Skin epidermis (tissue), 12 donors: ENCODE measurements around the gene CLASP1.

Experiments used
- H3K27ac ChIP-seq, 21 experiments: fragments of 200-600 bp; sonication (generic) in 11 of 21; one replicate each; pipeline ENCODE4 v1.5.0; 2020; ENCODE audit warnings: mild to moderate bottlenecking in 3 of 21, inconsistent platforms in 2 of 21, moderate library complexity in 2 of 21
- H3K4me3 ChIP-seq, 7 experiments: fragments of 200-600 bp; sonication (generic) in 2 of 7; one replicate each; pipeline ENCODE4 v1.5.0; 2020; ENCODE audit warnings: inconsistent platforms in 2 of 7, mild to moderate bottlenecking in 2 of 7, moderate library complexity in 1 of 7

CLASP1 gene

GRCh38 chr2:121524685-121525425, 124.4 kb downstream of the CLASP1 start:
- H3K27ac ChIP-seq, result peak overlapping the region in 4 of 21 experiments; percentile 25 to 63 (median 44)
- H3K4me3 ChIP-seq, result no peak overlapping the region

DNA sequence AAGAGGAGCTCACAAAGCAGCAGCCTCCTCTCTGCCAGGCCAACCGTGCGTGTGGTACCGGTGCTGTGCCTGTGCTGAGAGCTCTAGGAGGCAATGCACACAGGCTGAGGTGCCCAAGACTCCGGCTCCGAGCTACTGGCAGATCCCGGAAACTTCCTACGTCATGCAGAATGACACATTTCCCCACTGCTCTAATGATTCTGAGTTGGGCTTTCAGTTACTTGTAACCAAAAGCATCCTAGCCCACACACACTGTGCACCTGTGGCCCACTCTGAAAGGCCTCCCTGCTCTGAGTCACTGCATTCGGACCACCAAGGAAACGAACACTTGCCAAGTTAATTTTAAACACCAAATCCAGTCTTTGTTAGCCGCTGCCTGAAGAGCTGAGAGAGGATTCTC, 127.9 kb downstream of the CLASP1 start:
- Histone ChIP-seq H3K4me3 (no peak overlapping the region), H3K27ac (peak overlapping the region in 1 of 21 experiments; percentile 71)

DNA sequence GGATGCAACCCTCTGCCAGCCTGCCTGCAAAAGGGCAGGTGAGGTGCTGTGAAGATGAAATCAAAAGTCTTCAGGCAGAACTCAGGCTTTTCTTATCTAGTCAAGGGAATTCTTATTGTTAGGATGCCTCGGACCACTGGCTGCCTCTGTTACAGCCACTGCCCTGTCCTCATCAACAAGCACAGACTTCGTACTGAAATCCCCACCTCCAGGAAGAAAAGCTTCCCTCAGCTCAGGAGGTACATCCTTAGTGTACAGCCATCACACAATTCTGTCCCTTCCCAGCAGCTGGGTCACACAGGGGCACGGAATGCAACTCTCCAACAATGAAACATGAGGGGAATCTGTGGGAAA, 128.6 kb downstream of the CLASP1 start:
- H3K4me3 ChIP-seq, result no peak overlapping the region
- H3K27ac ChIP-seq, result peak overlapping the region in 2 of 21 experiments; percentile 18 to 71

DNA sequence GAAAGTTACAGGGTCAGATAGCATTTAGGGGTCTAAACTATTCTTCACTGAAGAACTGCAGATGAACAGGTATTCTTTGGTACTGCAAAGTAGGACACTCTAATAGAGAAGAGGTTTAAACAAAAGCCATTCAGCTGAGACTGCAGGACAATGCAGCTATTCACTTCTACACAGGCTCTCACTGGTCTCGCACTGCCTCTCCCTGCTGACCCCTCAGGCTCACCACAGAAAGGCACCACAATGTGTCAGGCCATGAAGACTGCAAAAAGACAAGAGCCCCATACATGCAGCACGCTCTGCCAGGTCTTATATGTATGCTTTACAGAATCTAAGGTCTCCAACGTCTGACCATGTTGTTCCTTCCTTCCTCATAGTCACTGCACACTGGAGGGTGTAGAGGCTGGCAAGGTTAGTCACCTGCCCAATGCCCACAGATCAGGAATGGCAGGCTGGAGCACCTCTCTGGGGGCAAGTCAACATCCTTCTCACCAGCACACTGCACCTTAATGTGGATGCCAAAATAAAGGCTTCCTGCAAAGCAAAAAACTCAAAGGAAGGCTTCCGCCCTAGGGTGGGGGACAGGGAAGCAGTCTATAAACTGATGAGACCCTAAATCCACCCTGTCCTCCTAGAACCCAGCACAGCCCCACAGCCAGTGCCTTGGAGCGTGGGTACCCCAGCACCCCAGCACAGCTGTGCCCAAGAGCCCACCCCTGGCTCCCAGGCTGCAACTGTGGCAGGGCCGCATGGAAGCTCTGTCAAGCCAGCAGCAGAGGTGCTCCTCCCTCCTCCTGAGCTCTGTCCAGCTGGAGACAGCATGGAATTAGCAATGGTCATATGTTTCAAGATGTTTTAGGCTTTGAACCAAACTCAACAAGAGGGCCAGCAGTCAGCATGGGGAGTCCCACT, 129.3 kb downstream of the CLASP1 start:
- H3K27ac ChIP-seq, result peak overlapping the region in 2 of 21 experiments; percentile 18 to 71
- no peak overlapping the region for H3K4me3 ChIP-seq

DNA sequence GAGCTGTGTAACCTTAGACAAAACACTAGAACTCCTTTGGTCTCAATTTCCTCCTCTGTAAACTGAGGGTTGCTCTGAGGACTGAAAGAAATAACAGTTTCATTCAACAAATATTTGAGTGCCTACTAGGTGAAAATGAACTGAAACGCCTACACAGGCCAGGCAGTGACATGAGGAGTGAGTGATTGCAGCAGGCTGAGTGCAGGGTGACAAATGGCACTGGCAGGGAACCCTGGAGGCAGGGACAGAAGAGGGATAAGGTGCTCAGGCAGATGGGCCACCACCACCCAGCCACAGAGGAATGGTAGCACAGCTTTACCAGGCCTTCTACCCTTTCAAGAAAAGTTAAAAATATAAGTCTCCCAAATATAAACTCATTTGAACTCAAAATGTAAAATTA, 130.1 kb downstream of the CLASP1 start:
- no peak overlapping the region for H3K4me3 ChIP-seq
- no peak overlapping the region for H3K27ac ChIP-seq

GRCh38 chr2:121513597-121514333, 135.5 kb downstream of the CLASP1 start:
- no peak overlapping the region for H3K27ac ChIP-seq
- no peak overlapping the region for H3K4me3 ChIP-seq

- Histone ChIP-seq H3K27ac (no peak overlapping the region), H3K4me3 (no peak overlapping the region)
Measured at GRCh38 chr2:121510857-121511256, 138.4 kb downstream of the CLASP1 start.

DNA sequence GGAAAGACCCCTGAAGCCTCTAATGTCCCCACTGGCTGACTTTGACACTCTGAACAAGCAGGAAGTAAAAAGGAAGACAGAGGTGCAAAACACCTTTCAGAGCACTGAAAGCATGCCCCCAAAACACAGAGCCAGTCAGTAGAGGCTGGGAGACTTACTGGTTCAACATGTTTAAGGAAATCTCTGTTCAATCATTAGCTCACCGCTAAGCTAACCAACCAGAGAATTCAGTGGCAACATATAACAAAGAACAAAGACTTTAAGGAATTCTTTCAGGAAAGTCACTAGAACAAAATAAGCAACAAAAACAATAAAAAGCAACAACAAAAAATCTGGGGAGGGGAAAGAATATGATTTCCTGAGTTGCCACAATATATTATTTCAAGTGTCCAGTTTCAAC, 142.6 kb downstream of the CLASP1 start:
- Histone ChIP-seq H3K4me3 (no peak overlapping the region), H3K27ac (no peak overlapping the region)

- no peak overlapping the region for H3K4me3 ChIP-seq
- peak overlapping the region in 1 of 21 experiments; percentile 47 for H3K27ac ChIP-seq
Measured at GRCh38 chr2:121505986-121506586, 143.2 kb downstream of the CLASP1 start.

DNA sequence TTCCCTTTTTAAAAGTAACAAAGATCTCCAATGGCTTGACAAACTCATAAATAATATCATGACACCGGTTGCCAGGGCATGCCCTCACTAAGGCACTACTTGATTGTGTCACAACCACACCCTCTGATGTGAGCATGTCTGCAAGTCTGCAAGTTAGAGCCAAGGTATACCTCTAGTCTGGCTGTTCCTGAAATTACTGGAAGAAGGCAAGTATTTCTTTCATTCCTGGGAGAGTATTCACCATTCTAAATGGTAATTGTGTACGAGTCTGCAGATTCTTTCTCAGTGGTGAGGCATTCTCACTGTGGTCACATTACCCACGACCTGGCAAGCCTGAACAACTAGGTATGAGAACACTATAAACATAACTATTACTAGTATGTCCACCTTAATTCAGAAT, 144.3 kb downstream of the CLASP1 start:
- Histone ChIP-seq H3K4me3 (no peak overlapping the region), H3K27ac (peak overlapping the region in 13 of 21 experiments; percentile 2 to 62 (median 33))

GRCh38 chr2:121504316-121504715, 144.9 kb downstream of the CLASP1 start:
- Histone ChIP-seq H3K27ac (peak overlapping the region in 9 of 21 experiments; percentile 19 to 56 (median 33)), H3K4me3 (no peak overlapping the region)

DNA sequence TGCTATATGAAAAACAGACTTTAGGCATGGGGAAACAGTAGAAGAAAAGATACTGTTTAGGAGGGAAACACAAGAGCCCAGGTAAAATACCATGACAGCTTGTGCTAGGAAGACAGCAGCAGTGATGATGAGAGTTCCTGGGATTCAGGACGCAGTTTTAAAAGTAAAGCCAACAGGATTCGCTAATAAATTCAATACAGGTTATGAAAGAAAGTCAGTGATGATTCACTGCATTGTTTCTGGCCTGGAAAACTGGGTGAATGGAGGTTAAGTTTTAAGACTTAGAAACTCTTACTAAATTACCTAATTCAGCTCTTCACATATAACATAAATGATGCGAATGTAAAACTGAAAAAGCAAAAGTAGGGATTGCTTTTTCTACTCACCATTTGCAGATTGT, 146.5 kb downstream of the CLASP1 start:
- Histone ChIP-seq H3K4me3 (no peak overlapping the region), H3K27ac (peak overlapping the region in 5 of 21 experiments; percentile 4 to 19 (median 16))

DNA sequence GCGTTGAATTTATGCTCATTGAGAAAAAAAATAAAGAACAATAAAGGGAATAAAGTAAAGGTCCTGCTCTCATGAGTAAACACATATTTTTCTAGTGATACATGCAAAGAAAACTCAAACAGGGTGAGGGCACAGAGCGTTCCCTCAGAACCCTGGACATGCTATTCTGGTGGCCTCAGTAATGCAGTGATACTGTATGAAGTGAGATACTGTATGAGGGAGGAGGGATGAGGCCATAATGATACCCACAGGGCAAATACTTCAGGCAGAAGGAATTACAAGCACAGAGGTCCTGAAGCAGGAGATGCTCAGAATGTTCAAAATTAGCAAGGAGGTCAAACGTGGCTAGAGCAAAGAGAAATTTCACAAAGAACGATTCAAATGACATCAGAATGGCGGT, 147.0 kb downstream of the CLASP1 start:
- H3K27ac ChIP-seq, result peak overlapping the region in 6 of 21 experiments; percentile 4 to 19 (median 17)
- H3K4me3 ChIP-seq, result no peak overlapping the region

DNA sequence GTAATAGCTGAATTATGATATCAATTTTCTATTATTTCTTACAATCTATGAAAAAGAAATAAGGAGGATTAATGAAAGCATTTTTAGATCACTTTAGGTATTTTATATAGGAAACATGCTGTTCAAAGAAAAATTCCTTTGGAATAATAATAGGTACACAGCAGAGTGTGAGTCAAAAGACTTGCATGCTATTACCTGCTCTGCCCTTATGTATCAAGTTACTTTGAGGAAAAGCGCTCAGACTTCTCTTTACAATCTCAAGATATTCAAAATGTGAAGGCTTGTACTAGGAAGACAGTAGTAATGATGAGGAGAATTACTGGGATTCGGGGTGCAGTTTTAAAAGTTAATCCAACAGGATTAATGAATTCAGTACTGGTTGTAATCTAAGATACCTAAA, 147.7 kb downstream of the CLASP1 start:
- H3K4me3 ChIP-seq, result no peak overlapping the region
- H3K27ac ChIP-seq, result peak overlapping the region in 2 of 21 experiments; percentile 23 to 25

GRCh38 chr2:121501031-121501430, 148.2 kb downstream of the CLASP1 start:
- H3K4me3 ChIP-seq, result no peak overlapping the region
- H3K27ac ChIP-seq, result peak overlapping the region in 2 of 21 experiments; percentile 23 to 25

- no peak overlapping the region for H3K27ac ChIP-seq
- no peak overlapping the region for H3K4me3 ChIP-seq
Measured at GRCh38 chr2:121498731-121499130, 150.5 kb downstream of the CLASP1 start.

- no peak overlapping the region for H3K27ac ChIP-seq
- H3K4me3 ChIP-seq, result no peak overlapping the region
Measured at GRCh38 chr2:121492409-121492808, 156.9 kb downstream of the CLASP1 start.

- Histone ChIP-seq H3K4me3 (no peak overlapping the region), H3K27ac (no peak overlapping the region)
Measured at GRCh38 chr2:121491518-121491917, 157.7 kb downstream of the CLASP1 start.

DNA sequence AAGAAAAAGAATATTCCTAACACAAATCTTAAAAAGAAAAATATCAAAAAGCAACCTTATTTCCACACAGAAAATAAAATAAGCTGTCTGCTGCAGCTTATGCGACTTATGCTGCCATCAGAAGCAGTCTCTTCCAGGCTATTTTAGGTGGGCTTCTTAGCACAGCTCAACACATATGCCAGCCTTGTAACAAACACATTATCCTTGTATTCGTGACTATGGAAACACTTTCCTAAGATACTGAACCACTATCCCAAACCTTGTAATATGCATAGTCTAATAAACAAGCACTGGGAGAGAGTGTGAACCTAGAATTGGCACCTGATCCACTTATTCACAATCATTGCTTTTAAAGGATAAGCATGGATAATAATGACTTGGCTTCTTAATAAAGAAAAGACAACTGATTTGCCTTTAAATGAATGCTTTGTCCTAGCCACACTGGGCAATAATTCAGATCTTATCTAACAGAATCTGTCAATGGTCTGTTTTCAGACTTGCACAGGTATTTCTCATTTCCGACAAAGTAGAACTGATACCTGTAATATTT, 158.6 kb downstream of the CLASP1 start:
- no peak overlapping the region for H3K4me3 ChIP-seq
- H3K27ac ChIP-seq, result no peak overlapping the region
